IPS-20b (cell line): Measurements from ENCODE around the gene HGFAC.

Source experiments
- H3K27ac ChIP-seq: one replicate; pipeline ENCODE4 v1.5.1; 2013; ENCODE audit warnings: low read length
- H3K27me3 ChIP-seq: 2 replicates; pipeline ENCODE4 v1.6.1; 2013; ENCODE audit warnings: mild to moderate bottlenecking, low read length, inconsistent platforms; ENCODE audit not compliant: insufficient read depth
- H3K36me3 ChIP-seq: 2 replicates; pipeline ENCODE4 v1.6.1; 2013; ENCODE audit warnings: low read depth, mild to moderate bottlenecking, inconsistent platforms, low read length, moderate library complexity; ENCODE audit not compliant: insufficient read depth
- H3K4me1 ChIP-seq: 2 replicates; pipeline ENCODE4 v1.6.1; 2013; ENCODE audit warnings: mild to moderate bottlenecking, control low read depth, inconsistent platforms, low read length, moderate library complexity; ENCODE audit not compliant: insufficient read depth
- H3K4me3 ChIP-seq: 2 replicates; pipeline ENCODE4 v1.5.1; 2013; ENCODE audit warnings: mild to moderate bottlenecking, low read length, inconsistent platforms
- H3K9ac ChIP-seq: 2 replicates; pipeline ENCODE4 v1.6.1; 2013; ENCODE audit warnings: low read depth, mild to moderate bottlenecking, inconsistent platforms, low read length, moderate library complexity
- H3K9me3 ChIP-seq: 2 replicates; pipeline ENCODE4 v1.6.1; 2013; ENCODE audit warnings: mild to moderate bottlenecking, low read depth, low read length, inconsistent platforms; ENCODE audit not compliant: insufficient read depth

Gene HGFAC

DNA sequence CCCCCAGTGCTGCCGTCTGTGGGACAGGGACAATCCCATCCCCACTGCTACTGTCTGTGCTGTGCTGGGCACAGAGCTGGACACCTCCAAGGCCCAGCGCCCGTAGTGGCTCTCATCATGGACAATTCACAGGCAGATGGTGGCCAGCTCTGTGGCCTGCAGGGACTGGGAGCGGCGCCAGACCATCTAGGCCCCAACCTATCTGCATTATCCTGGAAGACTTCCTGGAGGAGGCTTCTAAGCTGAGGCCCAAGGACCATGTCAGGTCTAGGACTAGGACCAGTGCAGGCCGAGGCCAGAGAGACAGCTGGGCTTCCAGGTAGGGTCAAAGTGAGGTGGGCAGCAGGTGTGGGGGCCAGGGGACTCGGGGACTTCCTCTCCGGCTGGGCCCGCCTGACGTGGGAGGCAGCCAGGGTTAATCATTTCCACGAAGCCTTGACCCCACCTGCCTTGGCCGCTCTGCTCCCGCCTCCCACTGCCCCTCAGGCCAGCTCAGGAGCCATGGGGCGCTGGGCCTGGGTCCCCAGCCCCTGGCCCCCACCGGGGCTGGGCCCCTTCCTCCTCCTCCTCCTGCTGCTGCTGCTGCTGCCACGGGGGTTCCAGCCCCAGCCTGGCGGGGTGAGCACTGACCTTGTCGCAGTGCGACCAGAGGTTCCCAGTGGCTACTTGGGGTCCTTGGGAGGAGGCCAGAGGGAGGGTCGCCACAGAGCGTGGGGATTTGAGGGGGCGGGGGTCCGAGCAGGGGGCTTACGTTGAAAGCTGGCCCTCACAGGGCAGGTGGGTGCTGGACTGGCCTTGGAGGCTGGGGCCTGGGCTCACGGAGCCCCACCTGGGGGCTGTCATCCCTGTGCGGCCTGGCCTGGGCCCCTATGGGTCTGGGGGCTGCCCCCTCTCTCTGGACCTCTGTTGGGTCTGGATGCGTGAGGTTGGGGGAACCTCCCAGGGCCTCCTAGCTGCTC lies at the start of gene HGFAC:
Gene HGFAC (plus strand): TSS at position 468 of the 959 bp plus-strand sequence. CDS start 34 bp downstream, at position 502.
- no peaks in the 10 kb centered on the region for H3K4me1 ChIP-seq
- no peak within 1 kb of the TSS for H3K27ac ChIP-seq
- no peak within 1 kb of the TSS for H3K9ac ChIP-seq
- H3K36me3 ChIP-seq = no peaks in the 10 kb centered on the region
- no peaks in the 10 kb centered on the region for H3K9me3 ChIP-seq
- H3K4me3 ChIP-seq = no peak within 1 kb of the TSS
- no peaks in the 10 kb centered on the region for H3K27me3 ChIP-seq

DNA sequence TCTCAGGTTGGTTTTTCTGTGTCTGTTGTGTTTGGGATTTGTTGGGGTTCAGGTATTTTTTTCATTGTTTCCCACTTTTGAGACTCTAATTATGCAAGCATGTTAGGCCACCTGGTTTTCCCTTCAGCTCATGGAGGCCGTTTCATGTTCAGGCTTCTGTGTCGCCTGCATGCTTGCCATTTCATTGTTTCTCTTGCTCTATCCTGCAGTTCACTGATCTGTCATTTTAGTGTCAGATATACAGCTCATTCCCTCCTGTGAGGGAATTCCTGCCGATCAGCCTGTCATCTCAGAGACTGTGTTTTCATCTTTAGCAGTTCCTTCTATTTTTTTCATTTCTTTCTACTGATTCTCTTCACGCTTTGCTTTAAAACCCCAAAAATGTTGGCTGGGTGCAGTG lies 49.4 kb upstream of the HGFAC start:
- H3K4me1 ChIP-seq = peaks cover 20% of the 10 kb centered on the region; the same call in 1 of the 2 replicates
- H3K9ac ChIP-seq = no peak overlapping the region
- peaks cover 6% of the 10 kb centered on the region; the same call in 1 of the 2 replicates for H3K9me3 ChIP-seq
- H3K4me3 ChIP-seq = no peak overlapping the region
- H3K27ac ChIP-seq = no peak overlapping the region
- no peaks in the 10 kb centered on the region for H3K36me3 ChIP-seq
- H3K27me3 ChIP-seq = no peaks in the 10 kb centered on the region

DNA sequence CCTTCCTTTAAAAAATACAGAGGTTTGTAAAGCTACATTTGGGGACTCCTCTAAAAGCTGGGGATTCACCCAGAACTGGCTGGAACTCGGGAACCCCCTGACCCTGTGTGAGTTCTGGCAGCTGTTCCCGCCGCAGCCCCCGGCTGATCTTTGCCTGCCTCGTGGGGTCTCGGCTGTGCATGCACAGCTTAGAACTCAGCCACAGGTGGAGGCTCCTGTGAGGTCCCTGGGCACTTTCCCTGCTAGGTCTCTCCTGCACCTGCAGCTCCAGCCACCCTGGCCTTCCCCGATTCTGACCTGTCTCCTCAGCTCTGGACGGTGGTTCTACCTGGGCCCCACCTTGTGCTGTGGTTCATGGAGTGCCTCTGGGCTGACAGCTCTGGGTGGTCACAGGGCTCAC lies 48.6 kb upstream of the HGFAC start:
- H3K9ac ChIP-seq = no peak overlapping the region
- no peak overlapping the region for H3K27ac ChIP-seq
- peaks cover 13% of the 10 kb centered on the region; the same call in 1 of the 2 replicates for H3K4me1 ChIP-seq
- no peaks in the 10 kb centered on the region for H3K36me3 ChIP-seq
- no peaks in the 10 kb centered on the region for H3K27me3 ChIP-seq
- H3K4me3 ChIP-seq = no peak overlapping the region
- H3K9me3 ChIP-seq = peaks cover 6% of the 10 kb centered on the region; the same call in 1 of the 2 replicates

DNA sequence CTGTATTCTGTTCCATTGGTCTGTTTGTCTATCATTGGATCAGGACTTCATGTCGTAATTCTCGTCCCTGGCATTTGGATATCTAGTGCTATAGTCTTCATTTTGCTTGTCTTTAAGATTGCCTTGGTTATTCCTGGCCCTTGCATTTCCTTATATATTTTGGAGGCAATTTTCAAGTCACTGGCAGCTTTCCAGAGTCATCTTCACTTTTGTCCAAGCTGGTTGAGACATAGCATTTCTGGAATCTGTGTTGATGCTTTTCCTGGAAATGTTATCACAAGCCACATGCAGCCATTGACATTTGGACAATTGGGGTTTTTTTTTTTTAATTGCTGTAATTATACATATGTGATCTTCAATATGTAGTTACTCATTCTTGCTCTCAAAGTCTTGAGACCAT lies 45.2 kb upstream of the HGFAC start:
- Histone ChIP-seq H3K4me3 (no peak overlapping the region), H3K9me3 (peaks cover 6% of the 10 kb centered on the region; the same call in 1 of the 2 replicates), H3K36me3 (no peaks in the 10 kb centered on the region), H3K4me1 (no peaks in the 10 kb centered on the region), H3K27ac (no peak overlapping the region), H3K27me3 (no peaks in the 10 kb centered on the region), H3K9ac (no peak overlapping the region)

DNA sequence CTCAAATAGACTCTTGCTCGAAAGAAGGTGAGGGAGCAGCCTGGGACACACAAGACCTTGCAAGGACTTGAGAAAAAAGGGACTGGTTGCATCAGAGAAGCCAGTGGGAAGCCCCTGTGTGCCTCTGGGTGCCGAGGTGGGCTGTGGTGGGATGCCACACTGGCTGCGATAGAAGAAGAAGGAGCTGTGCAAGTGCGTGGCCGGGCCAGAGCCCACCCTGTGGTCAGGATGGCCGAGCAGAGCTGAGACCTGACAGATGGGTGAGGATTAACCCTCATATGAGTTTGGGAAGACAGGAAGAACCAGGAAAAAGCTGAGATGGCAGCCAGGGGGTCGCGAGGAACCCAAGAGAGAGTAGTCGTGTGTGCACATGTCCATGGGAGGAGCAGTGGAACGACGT lies 44.6 kb upstream of the HGFAC start:
- H3K9me3 ChIP-seq = peaks cover 6% of the 10 kb centered on the region; the same call in 1 of the 2 replicates
- no peak overlapping the region for H3K27ac ChIP-seq
- no peak overlapping the region for H3K9ac ChIP-seq
- no peaks in the 10 kb centered on the region for H3K36me3 ChIP-seq
- H3K27me3 ChIP-seq = no peaks in the 10 kb centered on the region
- no peak overlapping the region for H3K4me3 ChIP-seq
- no peaks in the 10 kb centered on the region for H3K4me1 ChIP-seq

DNA sequence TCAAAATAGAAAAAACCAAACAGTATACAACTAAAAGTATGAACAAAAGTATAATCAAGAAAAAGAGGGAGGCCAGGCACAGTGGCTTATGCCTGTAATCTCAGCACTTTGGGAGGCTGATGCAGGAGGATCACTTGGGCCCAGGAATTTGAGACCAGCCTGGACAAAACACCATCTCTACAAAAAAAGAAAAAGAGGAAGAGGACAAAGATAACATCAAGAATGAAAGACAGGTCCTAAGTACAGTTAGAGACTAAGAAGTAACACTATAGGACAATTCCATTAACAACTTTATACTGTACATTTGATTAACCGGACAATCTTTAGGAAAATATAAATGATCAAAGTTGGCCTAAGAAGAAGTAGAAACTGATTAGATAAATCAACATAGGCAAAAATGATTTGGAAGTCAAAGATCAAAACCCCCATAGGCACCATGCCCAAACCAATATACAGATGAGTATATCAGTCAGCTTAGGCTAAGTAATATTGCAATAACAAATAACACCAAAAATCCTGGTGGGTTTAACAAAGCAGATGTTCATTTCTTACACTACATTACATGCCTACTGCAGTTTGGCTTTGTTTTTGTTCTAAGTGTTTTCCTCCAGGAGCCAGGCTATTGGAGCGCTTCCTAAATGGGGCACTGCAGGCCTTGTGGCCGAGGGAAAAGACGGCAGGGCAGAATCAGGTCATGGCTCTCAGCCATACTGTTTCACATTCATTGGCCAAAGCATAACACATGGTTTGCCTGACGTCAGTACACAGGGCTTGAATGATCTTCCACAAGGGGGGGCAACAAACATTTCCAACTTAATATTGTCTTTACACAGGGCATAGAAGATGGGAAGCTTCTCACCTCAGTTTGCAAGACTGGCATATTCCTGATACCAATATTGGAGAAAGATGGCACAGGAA lies 42.2 kb upstream of the HGFAC start:
- H3K4me1 ChIP-seq = no peaks in the 10 kb centered on the region
- no peaks in the 10 kb centered on the region for H3K36me3 ChIP-seq
- H3K27me3 ChIP-seq = no peaks in the 10 kb centered on the region
- no peak overlapping the region for H3K27ac ChIP-seq
- no peak overlapping the region for H3K4me3 ChIP-seq
- peaks cover 6% of the 10 kb centered on the region; the same call in 1 of the 2 replicates for H3K9me3 ChIP-seq
- no peak overlapping the region for H3K9ac ChIP-seq

DNA sequence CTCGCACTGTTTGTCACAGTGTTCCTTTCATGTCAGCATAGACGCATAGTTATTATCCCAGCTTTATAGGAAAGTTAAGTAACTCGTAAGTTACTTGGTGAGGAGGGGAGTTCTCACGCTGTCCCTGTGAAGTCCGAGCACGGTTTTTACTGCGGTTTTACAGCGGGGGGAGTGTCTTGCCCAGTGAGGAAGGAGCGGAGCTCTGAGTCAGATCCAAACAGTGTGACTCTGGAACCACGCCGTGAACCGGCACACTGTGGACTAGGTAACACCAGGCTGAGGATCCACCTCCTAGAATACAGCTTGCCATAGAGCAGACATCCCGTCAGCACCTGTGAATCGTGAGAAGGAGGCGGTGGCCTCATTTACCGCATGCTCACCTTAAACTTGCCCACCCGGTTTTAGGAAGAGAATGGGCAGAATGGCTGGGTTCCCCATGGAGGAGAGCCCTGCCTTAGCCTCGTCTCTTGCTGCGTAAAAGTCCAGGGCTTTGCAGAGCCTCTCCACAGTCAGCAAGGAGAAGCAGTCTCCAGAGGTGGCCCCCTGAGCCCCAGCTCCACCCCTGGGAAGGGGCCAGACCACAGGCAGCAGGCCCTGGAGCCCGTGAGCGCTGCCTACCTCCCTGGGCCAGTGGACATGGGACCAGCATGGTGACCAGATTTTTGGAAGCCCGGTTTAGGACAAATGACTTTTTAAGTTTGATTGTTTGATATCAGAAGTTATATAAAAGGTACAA lies 40.2 kb upstream of the HGFAC start:
- Histone ChIP-seq H3K9me3 (peaks cover under 1% of the 10 kb centered on the region; the same call in 1 of the 2 replicates), H3K4me1 (no peaks in the 10 kb centered on the region), H3K4me3 (no peak overlapping the region), H3K9ac (no peak overlapping the region), H3K27ac (no peak overlapping the region), H3K36me3 (no peaks in the 10 kb centered on the region), H3K27me3 (no peaks in the 10 kb centered on the region)

DNA sequence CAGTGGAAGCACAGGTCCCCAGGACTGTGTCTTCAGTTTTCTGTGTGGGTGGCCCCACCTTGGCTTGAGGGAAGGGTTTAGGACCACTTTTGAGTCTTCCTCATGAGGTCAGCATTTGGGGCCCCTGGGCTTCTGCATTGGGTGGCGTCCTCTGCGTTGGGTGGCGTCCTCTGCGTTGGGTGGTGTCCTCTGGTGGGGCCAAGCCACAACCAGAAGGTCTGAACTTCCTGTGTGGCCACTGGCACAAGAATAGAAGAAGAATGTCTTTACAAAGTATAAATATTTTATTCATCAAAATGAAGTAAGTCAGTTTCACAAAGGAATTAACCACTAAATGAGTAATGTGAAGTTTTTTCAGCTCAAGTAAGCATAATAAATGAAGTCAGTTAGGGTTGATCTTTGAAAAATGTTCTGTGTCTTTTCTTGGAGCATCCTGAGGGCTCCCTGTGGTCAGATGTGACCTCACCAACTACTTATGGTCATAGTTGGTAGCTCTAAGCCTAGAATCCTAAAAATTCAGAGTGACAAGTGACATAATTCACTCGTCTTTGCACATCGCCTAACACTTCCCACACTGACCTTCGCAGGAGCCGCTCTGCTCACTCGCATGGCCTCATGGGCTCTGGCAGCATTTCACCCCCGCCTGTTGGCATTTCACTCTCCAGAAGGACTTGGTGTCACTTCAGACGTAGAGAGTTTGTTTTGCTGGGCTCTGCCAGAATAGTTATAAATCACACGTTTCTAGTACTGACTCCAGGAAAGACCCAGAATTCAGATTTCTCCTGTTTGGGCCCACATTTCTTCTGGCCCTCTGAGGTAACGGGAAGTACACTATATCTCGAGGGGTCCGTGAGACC lies 39.0 kb upstream of the HGFAC start:
- no peaks in the 10 kb centered on the region for H3K36me3 ChIP-seq
- no peak overlapping the region for H3K27ac ChIP-seq
- no peak overlapping the region for H3K9ac ChIP-seq
- H3K4me3 ChIP-seq = no peak overlapping the region
- no peaks in the 10 kb centered on the region for H3K27me3 ChIP-seq
- H3K9me3 ChIP-seq = no peaks in the 10 kb centered on the region
- H3K4me1 ChIP-seq = no peaks in the 10 kb centered on the region

DNA sequence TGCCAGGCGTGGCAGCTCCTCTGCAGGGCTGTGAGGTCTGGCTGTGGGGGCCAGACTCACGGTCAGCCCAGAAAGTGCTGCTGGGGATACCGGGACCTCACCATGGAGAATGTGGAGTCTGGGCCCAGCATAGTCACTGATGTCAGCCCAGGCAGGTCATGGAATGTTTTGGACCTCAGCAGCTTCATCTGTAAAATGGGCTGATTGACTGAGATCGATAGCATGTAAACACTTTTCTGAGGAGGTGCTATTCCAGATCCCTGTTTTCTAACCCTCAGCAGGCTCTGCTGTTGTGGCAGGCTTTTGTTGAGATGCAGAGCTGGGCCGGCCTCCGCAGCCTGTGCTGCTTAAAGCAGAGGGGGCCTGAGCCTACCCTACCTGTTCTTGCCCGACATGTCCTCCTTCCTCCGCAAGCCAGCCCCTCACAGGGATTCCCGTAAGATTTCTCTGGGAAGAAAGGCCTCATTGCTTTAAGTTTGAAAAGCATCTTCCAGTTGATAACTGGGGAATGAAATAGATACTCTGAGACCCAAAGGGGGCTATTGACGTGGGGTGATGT lies 38.3 kb upstream of the HGFAC start:
- no peak overlapping the region for H3K4me3 ChIP-seq
- H3K4me1 ChIP-seq = no peaks in the 10 kb centered on the region
- H3K9ac ChIP-seq = no peak overlapping the region
- H3K36me3 ChIP-seq = no peaks in the 10 kb centered on the region
- H3K27me3 ChIP-seq = no peaks in the 10 kb centered on the region
- no peaks in the 10 kb centered on the region for H3K9me3 ChIP-seq
- H3K27ac ChIP-seq = no peak overlapping the region

DNA sequence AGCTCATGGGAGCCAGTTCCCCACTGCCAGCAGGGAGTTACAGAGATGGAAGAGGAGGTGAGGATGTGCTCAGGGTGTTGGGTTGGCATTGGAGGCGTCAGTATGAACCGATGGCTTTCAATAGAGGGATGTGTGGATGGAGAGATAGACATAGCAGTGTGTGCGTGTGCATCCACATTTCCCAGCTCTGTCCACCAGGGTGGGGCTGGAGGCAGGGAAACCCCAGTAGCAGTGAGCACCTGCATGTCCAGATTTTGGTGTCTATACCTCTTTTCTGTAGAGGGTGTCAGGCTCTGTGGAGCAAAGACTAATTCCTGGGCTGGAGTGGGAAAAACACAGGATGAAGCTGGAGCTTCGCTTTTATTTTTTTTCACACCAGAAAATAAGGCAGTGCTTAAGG lies 37.2 kb upstream of the HGFAC start:
- Histone ChIP-seq H3K27ac (no peak overlapping the region), H3K9ac (no peak overlapping the region), H3K9me3 (no peaks in the 10 kb centered on the region), H3K4me3 (no peak overlapping the region), H3K27me3 (no peaks in the 10 kb centered on the region), H3K36me3 (no peaks in the 10 kb centered on the region), H3K4me1 (no peaks in the 10 kb centered on the region)
